ENCODE data around the gene RAB7A.
A peak's percentile ranks its signal among the peaks of the same experiment; 100 is the strongest.
"Not testable (repeated sequence)": the region's sequence is repeated elsewhere in the genome, so short reads cannot be mapped to it uniquely, and the experiment has no call there.

Gene RAB7A

GRCh38 chr3:128815318-128816064 is 89.5 kb downstream of the RAB7A start:
- no peak for DNase-seq (ENCODE audit: low read depth, low spot score)

- no peak for DNase-seq (ENCODE audit: low read depth, low spot score)
These were observed 92.3 kb downstream of the RAB7A start for GRCh38 chr3:128818186-128818787.

GRCh38 chr3:128820252-128820839 is 94.4 kb downstream of the RAB7A start:
- no peak for DNase-seq (ENCODE audit: low read depth, low spot score)

- DNase-seq (ENCODE audit: low read depth, low spot score), result no peak
These were observed 97.0 kb downstream of the RAB7A start for GRCh38 chr3:128823008-128823407.

- DNase-seq (ENCODE audit: low read depth, low spot score), result no peak
These were observed 97.6 kb downstream of the RAB7A start for GRCh38 chr3:128823631-128824030.

- DNase-seq (ENCODE audit: low read depth, low spot score), result no peak
These were observed 98.3 kb downstream of the RAB7A start for GRCh38 chr3:128824132-128824850.

- no peak for DNase-seq (ENCODE audit: low read depth, low spot score)
These were observed 99.2 kb downstream of the RAB7A start for GRCh38 chr3:128825117-128825725.

GRCh38 chr3:128829087-128829486 is 103.1 kb downstream of the RAB7A start:
- DNase-seq (ENCODE audit: low read depth, low spot score), result not testable (repeated sequence)

- not testable (repeated sequence) for DNase-seq (ENCODE audit: low read depth, low spot score)
These were observed 104.1 kb downstream of the RAB7A start for GRCh38 chr3:128829925-128830625.

- not testable (repeated sequence) for DNase-seq (ENCODE audit: low read depth, low spot score)
These were observed 104.8 kb downstream of the RAB7A start for GRCh38 chr3:128830762-128831161.

GRCh38 chr3:128832979-128833378 is 107.0 kb downstream of the RAB7A start:
- DNase-seq (ENCODE audit: low read depth, low spot score), result not testable (repeated sequence)

- DNase-seq (ENCODE audit: low read depth, low spot score), result no peak
These were observed 109.1 kb downstream of the RAB7A start for GRCh38 chr3:128835096-128835495.

GRCh38 chr3:128841926-128842920 is 116.2 kb downstream of the RAB7A start:
- no peak for DNase-seq (ENCODE audit: low read depth, low spot score)

GRCh38 chr3:128844502-128844901 is 118.5 kb downstream of the RAB7A start:
- no peak for DNase-seq (ENCODE audit: low read depth, low spot score)

- no peak for DNase-seq (ENCODE audit: low read depth, low spot score)
These were observed 119.3 kb downstream of the RAB7A start for GRCh38 chr3:128845119-128845777.

GRCh38 chr3:128845778-128846485 is 119.9 kb downstream of the RAB7A start:
- peak; percentile 48 for DNase-seq (ENCODE audit: low read depth, low spot score)

GRCh38 chr3:128846486-128846891 is 120.5 kb downstream of the RAB7A start:
- no peak for DNase-seq (ENCODE audit: low read depth, low spot score)

GRCh38 chr3:128847666-128848370 is 121.8 kb downstream of the RAB7A start:
- DNase-seq (ENCODE audit: low read depth, low spot score), result no peak
